ENCODE results near the gene EPHA8. TPM values are rescaled to one million over a fixed set of nuclear protein-coding genes. Genes with fewer than 3 reads are reported as not detected.

EPHA8 gene
- total and polyA plus RNA-seq, 2 of the 13 experiments (the other 11 are each of a cell fraction or from before 2014, with no cell fraction given): not detected

DNA sequence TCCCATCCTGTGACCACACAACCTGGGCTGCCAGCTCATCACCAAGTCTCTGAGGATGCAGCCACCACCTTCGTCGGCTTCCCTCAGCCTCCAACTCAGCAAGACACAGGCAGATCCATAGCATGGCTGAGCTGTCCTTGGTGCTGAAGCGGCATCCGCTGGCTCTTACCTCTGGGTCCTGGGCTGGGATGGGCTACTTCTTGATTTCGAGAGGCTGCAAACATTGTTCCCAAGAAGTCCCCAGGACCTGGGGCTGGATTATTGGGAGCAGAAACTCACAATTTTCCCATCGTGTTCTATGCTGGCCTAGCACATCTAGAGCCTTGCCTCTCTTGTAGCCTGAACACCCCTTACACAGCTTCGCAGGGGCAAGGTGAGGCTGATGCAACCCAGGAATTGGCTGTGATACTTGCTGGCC is 48.2 kb downstream of the EPHA8 start (continued):
- peak; percentile 48; the same call in 1 of the 2 replicates for TF ChIP-seq HES4 (CRISPR knock-in tag; IDR thresholded peaks at IDR 0.05; ENCODE audit: borderline replicate concordance)
- TF ChIP-seq THAP8 (CRISPR knock-in tag; IDR thresholded peaks at IDR 0.05; ENCODE audit: borderline replicate concordance): no peak
- TF ChIP-seq, protein P1, sequence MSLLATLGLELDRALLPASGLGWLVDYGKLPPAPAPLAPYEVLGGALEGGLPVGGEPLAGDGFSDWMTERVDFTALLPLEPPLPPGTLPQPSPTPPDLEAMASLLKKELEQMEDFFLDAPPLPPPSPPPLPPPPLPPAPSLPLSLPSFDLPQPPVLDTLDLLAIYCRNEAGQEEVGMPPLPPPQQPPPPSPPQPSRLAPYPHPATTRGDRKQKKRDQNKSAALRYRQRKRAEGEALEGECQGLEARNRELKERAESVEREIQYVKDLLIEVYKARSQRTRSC (CRISPR knock-in tag; IDR thresholded peaks at IDR 0.05; ENCODE audit: low read depth): no peak
- 0 out of 2 replicates have a peak, but pooled peaks have one; percentile 46 for TF ChIP-seq HMG20B (CRISPR knock-in tag; conservative IDR thresholded peaks at IDR 0.05)
- TF ChIP-seq SIN3B (IDR thresholded peaks at IDR 0.05; ENCODE audit: low read length): no peak
- TF ChIP-seq ZNF616 (CRISPR knock-in tag; IDR thresholded peaks at IDR 0.05; ENCODE audit: low read depth): no peak
- TF ChIP-seq IKZF4 (CRISPR knock-in tag; IDR thresholded peaks at IDR 0.05; ENCODE audit: borderline replicate concordance, low read depth, not compliant biosample characterization): no peak
- TF ChIP-seq ZNF644 (CRISPR knock-in tag; IDR thresholded peaks at IDR 0.05; ENCODE audit: low read depth): peak; percentile 61; the same call in 1 of the 2 replicates
- no peak for TF ChIP-seq NFIB (CRISPR knock-in tag; IDR thresholded peaks at IDR 0.05; ENCODE audit: borderline replicate concordance)
- TF ChIP-seq ZNF547 (CRISPR knock-in tag; IDR thresholded peaks at IDR 0.05): no peak
- no peak for TF ChIP-seq ZBTB8A (CRISPR knock-in tag; IDR thresholded peaks at IDR 0.05; ENCODE audit: borderline replicate concordance, low read depth)
- TF ChIP-seq, protein P2, sequence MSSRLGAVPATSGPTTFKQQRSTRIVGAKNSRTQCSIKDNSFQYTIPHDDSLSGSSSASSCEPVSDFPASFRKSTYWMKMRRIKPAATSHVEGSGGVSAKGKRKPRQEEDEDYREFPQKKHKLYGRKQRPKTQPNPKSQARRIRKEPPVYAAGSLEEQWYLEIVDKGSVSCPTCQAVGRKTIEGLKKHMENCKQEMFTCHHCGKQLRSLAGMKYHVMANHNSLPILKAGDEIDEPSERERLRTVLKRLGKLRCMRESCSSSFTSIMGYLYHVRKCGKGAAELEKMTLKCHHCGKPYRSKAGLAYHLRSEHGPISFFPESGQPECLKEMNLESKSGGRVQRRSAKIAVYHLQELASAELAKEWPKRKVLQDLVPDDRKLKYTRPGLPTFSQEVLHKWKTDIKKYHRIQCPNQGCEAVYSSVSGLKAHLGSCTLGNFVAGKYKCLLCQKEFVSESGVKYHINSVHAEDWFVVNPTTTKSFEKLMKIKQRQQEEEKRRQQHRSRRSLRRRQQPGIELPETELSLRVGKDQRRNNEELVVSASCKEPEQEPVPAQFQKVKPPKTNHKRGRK (CRISPR knock-in tag; IDR thresholded peaks at IDR 0.05): no peak
- no peak for TF ChIP-seq ZFP82 (CRISPR knock-in tag; IDR thresholded peaks at IDR 0.05; ENCODE audit: borderline replicate concordance)
- no peak for TF ChIP-seq ZNF780A (CRISPR knock-in tag; IDR thresholded peaks at IDR 0.05)
- no peak for TF ChIP-seq ZKSCAN8 (CRISPR knock-in tag; IDR thresholded peaks at IDR 0.05; ENCODE audit: borderline replicate concordance)
- no peak for TF ChIP-seq RBM39 (IDR thresholded peaks at IDR 0.05; ENCODE audit: low read depth, low read length, poor library complexity, severe bottlenecking)
- TF ChIP-seq, protein P3, sequence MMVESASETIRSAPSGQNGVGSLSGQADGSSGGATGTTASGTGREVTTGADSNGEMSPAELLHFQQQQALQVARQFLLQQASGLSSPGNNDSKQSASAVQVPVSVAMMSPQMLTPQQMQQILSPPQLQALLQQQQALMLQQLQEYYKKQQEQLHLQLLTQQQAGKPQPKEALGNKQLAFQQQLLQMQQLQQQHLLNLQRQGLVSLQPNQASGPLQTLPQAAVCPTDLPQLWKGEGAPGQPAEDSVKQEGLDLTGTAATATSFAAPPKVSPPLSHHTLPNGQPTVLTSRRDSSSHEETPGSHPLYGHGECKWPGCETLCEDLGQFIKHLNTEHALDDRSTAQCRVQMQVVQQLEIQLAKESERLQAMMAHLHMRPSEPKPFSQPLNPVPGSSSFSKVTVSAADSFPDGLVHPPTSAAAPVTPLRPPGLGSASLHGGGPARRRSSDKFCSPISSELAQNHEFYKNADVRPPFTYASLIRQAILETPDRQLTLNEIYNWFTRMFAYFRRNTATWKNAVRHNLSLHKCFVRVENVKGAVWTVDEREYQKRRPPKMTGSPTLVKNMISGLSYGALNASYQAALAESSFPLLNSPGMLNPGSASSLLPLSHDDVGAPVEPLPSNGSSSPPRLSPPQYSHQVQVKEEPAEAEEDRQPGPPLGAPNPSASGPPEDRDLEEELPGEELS (CRISPR knock-in tag; IDR thresholded peaks at IDR 0.05): no peak
- TF ChIP-seq, protein P4, sequence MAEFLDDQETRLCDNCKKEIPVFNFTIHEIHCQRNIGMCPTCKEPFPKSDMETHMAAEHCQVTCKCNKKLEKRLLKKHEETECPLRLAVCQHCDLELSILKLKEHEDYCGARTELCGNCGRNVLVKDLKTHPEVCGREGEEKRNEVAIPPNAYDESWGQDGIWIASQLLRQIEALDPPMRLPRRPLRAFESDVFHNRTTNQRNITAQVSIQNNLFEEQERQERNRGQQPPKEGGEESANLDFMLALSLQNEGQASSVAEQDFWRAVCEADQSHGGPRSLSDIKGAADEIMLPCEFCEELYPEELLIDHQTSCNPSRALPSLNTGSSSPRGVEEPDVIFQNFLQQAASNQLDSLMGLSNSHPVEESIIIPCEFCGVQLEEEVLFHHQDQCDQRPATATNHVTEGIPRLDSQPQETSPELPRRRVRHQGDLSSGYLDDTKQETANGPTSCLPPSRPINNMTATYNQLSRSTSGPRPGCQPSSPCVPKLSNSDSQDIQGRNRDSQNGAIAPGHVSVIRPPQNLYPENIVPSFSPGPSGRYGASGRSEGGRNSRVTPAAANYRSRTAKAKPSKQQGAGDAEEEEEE (CRISPR knock-in tag; IDR thresholded peaks at IDR 0.05; ENCODE audit: borderline replicate concordance): no peak
- TF ChIP-seq ZNF781 (CRISPR knock-in tag; IDR thresholded peaks at IDR 0.05; ENCODE audit: borderline replicate concordance, not compliant biosample characterization): peak; percentile 69
- TF ChIP-seq CREB3 (CRISPR knock-in tag; IDR thresholded peaks at IDR 0.05): no peak
- TF ChIP-seq ZNF83 (CRISPR knock-in tag; IDR thresholded peaks at IDR 0.05; ENCODE audit: borderline replicate concordance): 0 out of 2 replicates have a peak, but pooled peaks have one; percentile 45
- TF ChIP-seq RORA (CRISPR knock-in tag; IDR thresholded peaks at IDR 0.05): no peak
